Fibroblast of lung (primary cell): ENCODE data around the gene ERBB4.

ENCODE experiments used
- EZH2 ChIP-seq: IDR thresholded peaks from 2 replicates; pipeline ENCODE4 v1.5.1; 2012; ENCODE audit warnings: low read length, control low read depth, mild to moderate bottlenecking; ENCODE audit errors: missing control alignments
- TF ChIP-seq, protein P1 (sequence below), 2 donors: IDR thresholded peaks in 1 of 2; conservative IDR thresholded peaks in 1 of 2; 1 replicate in 1 of 2; 2 replicates in 1 of 2; pipeline ENCODE4 v1.5.1; 2011 to 2012; ENCODE audit warnings: low read length in 2 of 2, control low read depth in 1 of 2, inconsistent platforms in 1 of 2, low read depth in 1 of 2, mild to moderate bottlenecking in 1 of 2

DNA sequence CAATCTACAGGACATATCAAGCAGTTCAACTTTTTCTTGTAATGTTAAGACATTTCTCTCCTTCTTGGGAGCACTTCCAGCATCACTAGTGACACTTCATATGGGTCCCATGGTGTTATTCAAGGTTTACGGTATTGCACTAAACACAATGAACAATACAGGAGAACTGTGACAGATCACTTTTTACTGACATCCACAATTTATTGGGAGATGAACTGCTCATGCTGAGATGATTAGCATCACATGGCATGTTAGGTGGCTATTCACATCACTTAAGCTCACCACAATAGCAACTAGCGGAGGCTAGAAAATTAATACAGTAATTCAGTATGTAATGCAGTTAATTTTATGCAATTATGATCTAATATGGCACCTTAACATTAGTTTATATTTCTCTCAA, 264.4 kb downstream of the ERBB4 start:
- TF ChIP-seq, protein P1, sequence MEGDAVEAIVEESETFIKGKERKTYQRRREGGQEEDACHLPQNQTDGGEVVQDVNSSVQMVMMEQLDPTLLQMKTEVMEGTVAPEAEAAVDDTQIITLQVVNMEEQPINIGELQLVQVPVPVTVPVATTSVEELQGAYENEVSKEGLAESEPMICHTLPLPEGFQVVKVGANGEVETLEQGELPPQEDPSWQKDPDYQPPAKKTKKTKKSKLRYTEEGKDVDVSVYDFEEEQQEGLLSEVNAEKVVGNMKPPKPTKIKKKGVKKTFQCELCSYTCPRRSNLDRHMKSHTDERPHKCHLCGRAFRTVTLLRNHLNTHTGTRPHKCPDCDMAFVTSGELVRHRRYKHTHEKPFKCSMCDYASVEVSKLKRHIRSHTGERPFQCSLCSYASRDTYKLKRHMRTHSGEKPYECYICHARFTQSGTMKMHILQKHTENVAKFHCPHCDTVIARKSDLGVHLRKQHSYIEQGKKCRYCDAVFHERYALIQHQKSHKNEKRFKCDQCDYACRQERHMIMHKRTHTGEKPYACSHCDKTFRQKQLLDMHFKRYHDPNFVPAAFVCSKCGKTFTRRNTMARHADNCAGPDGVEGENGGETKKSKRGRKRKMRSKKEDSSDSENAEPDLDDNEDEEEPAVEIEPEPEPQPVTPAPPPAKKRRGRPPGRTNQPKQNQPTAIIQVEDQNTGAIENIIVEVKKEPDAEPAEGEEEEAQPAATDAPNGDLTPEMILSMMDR (conservative IDR thresholded peaks at IDR 0.05 in 1 of 2, IDR thresholded peaks at IDR 0.05 in 1 of 2; ENCODE audit: low read depth in 1 of 2, low read length in 2 of 2), result no peak
- no peak for TF ChIP-seq EZH2
